ENCODE data around the gene SPANXN3. TPM values are rescaled to one million over a fixed set of nuclear protein-coding genes. Genes with fewer than 3 reads are reported as not detected.
"Not testable (repeated sequence)": the region's sequence is repeated elsewhere in the genome, so short reads cannot be mapped to it uniquely, and the experiment has no call there.

Gene SPANXN3
- not detected for polyA plus RNA-seq (2013, experiment 1 of 2)
- polyA plus RNA-seq (2013, experiment 2 of 2), result not detected

GRCh38 chrX:143517375-143517774 is at the start of gene SPANXN3:
Gene SPANXN3, minus strand, starts transcription at chrX:143517475. Its CDS starts 84 bp downstream, at chrX:143517391.
- H3K9me3 ChIP-seq (ENCODE audit: control insufficient read depth, low read length); H3K4me1 ChIP-seq (ENCODE audit: control insufficient read depth, insufficient read depth, low read length, poor library complexity, severe bottlenecking); H3K4me3 ChIP-seq (ENCODE audit: extremely low read depth, insufficient read depth, low read length, poor library complexity, severe bottlenecking); H3K36me3 ChIP-seq (ENCODE audit: control insufficient read depth, insufficient read depth, low read length); H3K27ac ChIP-seq (ENCODE audit: low read depth, low read length, severe bottlenecking): not testable (repeated sequence)
- no CpG with 5 or more reads among the region's 5 CpGs for WGBS, 2 experiments (ENCODE audit: insufficient coverage in 2 of 2)

DNA sequence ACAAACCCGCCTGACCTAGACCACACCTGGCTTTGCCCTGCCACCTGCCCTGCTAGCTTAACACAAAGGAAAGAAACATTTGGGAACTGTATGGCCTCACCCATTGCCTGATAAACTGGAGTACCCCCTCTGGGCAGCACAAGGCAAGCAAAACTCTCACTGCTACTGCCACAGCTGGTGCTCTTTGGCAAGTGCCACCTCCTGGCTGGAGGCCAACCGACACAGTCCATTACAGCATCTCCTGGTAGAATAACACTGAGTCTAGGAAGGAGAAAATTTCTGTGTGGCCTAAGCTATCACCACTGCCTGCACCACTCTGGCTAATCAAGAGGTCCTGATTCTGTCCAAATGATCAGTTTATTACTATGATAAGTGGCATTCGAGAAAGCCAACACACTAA is 18.9 kb upstream of the SPANXN3 start:
- WGBS, 2 experiments (ENCODE audit: insufficient coverage in 2 of 2), result 100% methylated on average over 1 of the region's 3 CpGs; no CpG with 5 or more reads in 1 of the 2 experiments

DNA sequence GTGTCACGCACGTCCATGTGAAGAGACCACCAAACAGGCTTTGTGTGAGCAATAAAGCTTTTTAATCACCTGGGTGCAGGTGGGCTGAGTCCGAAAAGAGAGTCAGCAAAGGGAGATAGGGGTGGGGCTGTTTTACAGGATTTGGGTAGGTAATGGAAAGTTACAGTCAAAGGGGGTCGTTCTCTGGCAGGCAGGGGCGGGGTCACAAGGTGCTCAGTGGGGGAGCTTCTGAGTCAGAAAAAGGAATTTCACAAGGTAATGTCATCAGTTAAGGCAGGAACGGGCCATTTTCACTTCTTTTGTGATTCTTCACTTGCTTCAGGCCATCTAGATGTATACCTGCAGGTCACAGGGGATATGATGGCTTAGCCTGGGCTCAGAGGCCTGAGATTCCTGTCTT is 15.1 kb downstream of the SPANXN3 start:
- H3K36me3 ChIP-seq (ENCODE audit: control insufficient read depth, insufficient read depth, low read length); H3K27ac ChIP-seq (ENCODE audit: low read depth, low read length, severe bottlenecking); H3K4me1 ChIP-seq (ENCODE audit: control insufficient read depth, insufficient read depth, low read length, poor library complexity, severe bottlenecking); H3K9me3 ChIP-seq (ENCODE audit: control insufficient read depth, low read length); H3K4me3 ChIP-seq (ENCODE audit: extremely low read depth, insufficient read depth, low read length, poor library complexity, severe bottlenecking): not testable (repeated sequence)
- WGBS, 2 experiments (ENCODE audit: insufficient coverage in 2 of 2), result 80% methylated on average over 2 of the region's 6 CpGs; no CpG with 5 or more reads in 1 of the 2 experiments

More for the DNA sequence above, 18.9 kb upstream of the SPANXN3 start:
- Histone ChIP-seq H3K27ac (ENCODE audit: low read depth, low read length, severe bottlenecking) (no peak overlapping the region), H3K9me3 (ENCODE audit: control insufficient read depth, low read length) (no peaks in the 10 kb centered on the region), H3K4me3 (ENCODE audit: extremely low read depth, insufficient read depth, low read length, poor library complexity, severe bottlenecking) (no peak overlapping the region), H3K36me3 (ENCODE audit: control insufficient read depth, insufficient read depth, low read length) (no peaks in the 10 kb centered on the region), H3K4me1 (ENCODE audit: control insufficient read depth, insufficient read depth, low read length, poor library complexity, severe bottlenecking) (no peaks in the 10 kb centered on the region)

GRCh38 chrX:143500751-143501150 is 16.5 kb downstream of the SPANXN3 start:
- WGBS, 2 experiments (ENCODE audit: insufficient coverage in 2 of 2), result 60% methylated on average over 1 of the region's 3 CpGs; no CpG with 5 or more reads in 1 of the 2 experiments

DNA sequence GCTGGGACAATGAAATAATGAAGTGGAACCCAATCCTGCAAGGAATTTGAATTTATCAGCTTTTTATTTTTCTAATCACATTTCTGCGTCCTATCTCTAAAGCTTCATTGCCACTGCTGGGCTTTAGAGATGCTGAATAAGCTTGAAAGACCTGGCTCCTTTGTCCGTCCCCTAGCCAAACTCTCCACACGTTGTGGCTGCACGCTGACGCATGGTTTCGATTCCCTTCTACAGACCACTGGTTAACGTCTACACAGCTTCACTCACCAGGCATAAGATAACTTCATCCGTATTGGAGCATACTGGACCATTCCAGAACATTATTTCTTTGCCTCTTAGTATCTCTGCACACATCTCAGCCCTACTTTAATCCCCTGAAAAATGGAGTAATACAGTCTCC is 31.2 kb downstream of the SPANXN3 start:
- 100% methylated on average over 1 to 3 of the region's 8 CpGs for WGBS, 2 experiments (ENCODE audit: insufficient coverage in 2 of 2)
- Histone ChIP-seq H3K9me3 (ENCODE audit: control insufficient read depth, low read length) (no peaks in the 10 kb centered on the region), H3K36me3 (ENCODE audit: control insufficient read depth, insufficient read depth, low read length) (no peaks in the 10 kb centered on the region), H3K4me1 (ENCODE audit: control insufficient read depth, insufficient read depth, low read length, poor library complexity, severe bottlenecking) (no peaks in the 10 kb centered on the region), H3K27ac (ENCODE audit: low read depth, low read length, severe bottlenecking) (no peak overlapping the region), H3K4me3 (ENCODE audit: extremely low read depth, insufficient read depth, low read length, poor library complexity, severe bottlenecking) (no peak overlapping the region)

More at GRCh38 chrX:143500751-143501150, 16.5 kb downstream of the SPANXN3 start:
- H3K4me3 ChIP-seq (ENCODE audit: extremely low read depth, insufficient read depth, low read length, poor library complexity, severe bottlenecking), result no peak overlapping the region
- no peaks in the 10 kb centered on the region for H3K9me3 ChIP-seq (ENCODE audit: control insufficient read depth, low read length)
- H3K36me3 ChIP-seq (ENCODE audit: control insufficient read depth, insufficient read depth, low read length), result no peaks in the 10 kb centered on the region
- no peak overlapping the region for H3K27ac ChIP-seq (ENCODE audit: low read depth, low read length, severe bottlenecking)
- no peaks in the 10 kb centered on the region for H3K4me1 ChIP-seq (ENCODE audit: control insufficient read depth, insufficient read depth, low read length, poor library complexity, severe bottlenecking)

DNA sequence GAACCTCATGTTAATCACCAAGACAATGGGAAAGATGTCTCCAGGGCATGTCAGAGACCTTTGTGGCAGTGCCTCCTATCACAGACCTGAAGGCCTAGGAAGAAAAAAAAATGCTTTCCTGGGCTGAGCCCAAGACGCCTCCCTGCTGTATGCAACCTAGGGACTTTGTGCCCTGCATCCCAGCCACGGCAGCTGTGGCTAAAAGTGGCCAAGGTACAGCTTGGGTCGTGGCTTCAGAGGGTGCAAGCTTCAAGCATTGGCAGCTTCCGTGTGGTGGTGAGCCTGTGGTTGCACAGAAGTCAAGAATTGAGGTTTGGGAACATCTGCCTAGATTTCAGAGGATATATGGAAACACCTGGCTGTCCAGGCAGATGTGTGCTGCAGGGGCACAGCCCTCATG is 40.5 kb downstream of the SPANXN3 start:
- Histone ChIP-seq H3K9me3 (ENCODE audit: control insufficient read depth, low read length) (no peaks in the 10 kb centered on the region), H3K36me3 (ENCODE audit: control insufficient read depth, insufficient read depth, low read length) (no peaks in the 10 kb centered on the region), H3K4me3 (ENCODE audit: extremely low read depth, insufficient read depth, low read length, poor library complexity, severe bottlenecking) (no peak overlapping the region), H3K27ac (ENCODE audit: low read depth, low read length, severe bottlenecking) (no peak overlapping the region), H3K4me1 (ENCODE audit: control insufficient read depth, insufficient read depth, low read length, poor library complexity, severe bottlenecking) (no peaks in the 10 kb centered on the region)
- 96% methylated on average over 3 of the region's 4 CpGs; no CpG with 5 or more reads in 1 of the 2 experiments for WGBS, 2 experiments (ENCODE audit: insufficient coverage in 2 of 2)

DNA sequence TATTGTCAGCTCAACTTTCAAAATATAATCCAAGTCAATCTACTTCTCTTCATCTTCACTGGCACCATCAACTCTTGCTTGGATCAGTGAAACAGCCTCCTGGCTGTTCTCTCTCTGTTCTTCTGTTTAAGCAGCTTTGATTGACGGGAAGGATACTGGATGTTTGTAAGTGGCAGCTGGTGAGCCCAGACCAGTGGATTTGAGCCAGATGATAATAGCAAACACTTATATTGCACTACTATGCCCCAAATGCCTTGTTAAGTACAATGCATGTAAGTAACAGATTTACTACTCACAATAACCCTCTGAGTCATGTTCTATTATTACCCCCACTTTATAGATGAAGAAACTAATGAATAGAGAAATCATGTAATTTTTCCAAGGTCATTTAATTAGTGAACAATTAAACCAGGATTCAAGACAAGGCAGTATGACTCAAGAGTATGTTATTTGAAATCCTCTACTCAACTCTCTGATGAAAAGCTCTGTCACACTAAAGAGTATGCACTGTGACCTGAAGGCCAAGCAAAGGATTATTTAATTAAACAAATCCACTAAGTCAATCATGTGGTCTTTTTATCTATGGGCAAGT is 44.8 kb downstream of the SPANXN3 start:
- Histone ChIP-seq H3K4me3 (ENCODE audit: extremely low read depth, insufficient read depth, low read length, poor library complexity, severe bottlenecking) (no peak overlapping the region), H3K4me1 (ENCODE audit: control insufficient read depth, insufficient read depth, low read length, poor library complexity, severe bottlenecking) (no peaks in the 10 kb centered on the region), H3K27ac (ENCODE audit: low read depth, low read length, severe bottlenecking) (no peak overlapping the region), H3K36me3 (ENCODE audit: control insufficient read depth, insufficient read depth, low read length) (no peaks in the 10 kb centered on the region), H3K9me3 (ENCODE audit: control insufficient read depth, low read length) (no peaks in the 10 kb centered on the region)
- WGBS, 2 experiments (ENCODE audit: insufficient coverage in 2 of 2), result no CpG with 5 or more reads among the region's 1 CpG

DNA sequence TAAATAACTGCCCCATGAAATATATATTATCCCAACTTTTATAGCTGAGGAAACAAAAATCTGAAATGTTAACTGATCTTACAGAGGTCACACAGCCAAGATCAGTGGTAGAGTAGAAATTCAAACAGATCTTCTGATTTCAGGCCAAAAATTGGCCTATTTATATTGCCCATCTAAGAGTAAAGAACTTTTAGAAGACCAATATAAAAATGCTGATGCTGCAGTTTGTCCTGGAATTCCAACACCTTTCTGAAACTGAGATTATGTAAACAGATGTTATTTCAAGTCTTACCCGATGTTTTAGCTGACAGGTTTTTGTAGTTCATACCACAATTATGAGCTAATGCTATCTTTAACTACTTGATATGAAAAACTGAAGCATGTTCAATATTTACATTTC is 51.1 kb downstream of the SPANXN3 start:
- H3K36me3 ChIP-seq (ENCODE audit: control insufficient read depth, insufficient read depth, low read length), result no peaks in the 10 kb centered on the region
- H3K9me3 ChIP-seq (ENCODE audit: control insufficient read depth, low read length), result no peaks in the 10 kb centered on the region
- WGBS, 2 experiments (ENCODE audit: insufficient coverage in 2 of 2), result no CpG with 5 or more reads among the region's 1 CpG
- H3K4me1 ChIP-seq (ENCODE audit: control insufficient read depth, insufficient read depth, low read length, poor library complexity, severe bottlenecking), result no peaks in the 10 kb centered on the region
- no peak overlapping the region for H3K4me3 ChIP-seq (ENCODE audit: extremely low read depth, insufficient read depth, low read length, poor library complexity, severe bottlenecking)
- H3K27ac ChIP-seq (ENCODE audit: low read depth, low read length, severe bottlenecking), result no peak overlapping the region

GRCh38 chrX:143462696-143463095 is 54.6 kb downstream of the SPANXN3 start:
- Histone ChIP-seq H3K36me3 (ENCODE audit: control insufficient read depth, insufficient read depth, low read length) (no peaks in the 10 kb centered on the region), H3K4me1 (ENCODE audit: control insufficient read depth, insufficient read depth, low read length, poor library complexity, severe bottlenecking) (no peaks in the 10 kb centered on the region), H3K4me3 (ENCODE audit: extremely low read depth, insufficient read depth, low read length, poor library complexity, severe bottlenecking) (no peak overlapping the region), H3K27ac (ENCODE audit: low read depth, low read length, severe bottlenecking) (no peak overlapping the region), H3K9me3 (ENCODE audit: control insufficient read depth, low read length) (no peaks in the 10 kb centered on the region)
- WGBS, 2 experiments (ENCODE audit: insufficient coverage in 2 of 2), result 95 to 100% methylated on average over 1 to 4 of the region's 10 CpGs

- H3K9me3 ChIP-seq (ENCODE audit: control insufficient read depth, low read length), result no peaks in the 10 kb centered on the region
- H3K27ac ChIP-seq (ENCODE audit: low read depth, low read length, severe bottlenecking), result no peak overlapping the region
- H3K4me1 ChIP-seq (ENCODE audit: control insufficient read depth, insufficient read depth, low read length, poor library complexity, severe bottlenecking), result no peaks in the 10 kb centered on the region
- no CpG with 5 or more reads among the region's 3 CpGs for WGBS, 2 experiments (ENCODE audit: insufficient coverage in 2 of 2)
- H3K36me3 ChIP-seq (ENCODE audit: control insufficient read depth, insufficient read depth, low read length), result no peaks in the 10 kb centered on the region
- no peak overlapping the region for H3K4me3 ChIP-seq (ENCODE audit: extremely low read depth, insufficient read depth, low read length, poor library complexity, severe bottlenecking)
These were observed 55.7 kb downstream of the SPANXN3 start for GRCh38 chrX:143461606-143462005.
